Measurements from ENCODE around the gene JADE3. TPM values are rescaled to one million over a fixed set of nuclear protein-coding genes. Genes with fewer than 3 reads are reported as not detected.

The JADE3 gene
- total RNA-seq: 4.4 TPM
- 3.8 TPM for polyA plus RNA-seq
- long read RNA-seq, donor 1: 0 reads
- long read RNA-seq, donor 2, full-length matches to known transcripts: 2 of 2 reads
- long read RNA-seq, donor 2, partial matches to known transcripts: 0 of 2 reads
- long read RNA-seq, donor 2, other reads (novel, unspliced or antisense): 0 of 2 reads
- long read RNA-seq, donor 3, partial matches to known transcripts: 11 of 11 reads
- long read RNA-seq, donor 3, other reads (novel, unspliced or antisense): 0 of 11 reads
- long read RNA-seq, donor 4, full-length matches to known transcripts: 1 of 1 reads
- long read RNA-seq, donor 4, partial matches to known transcripts: 0 of 1 reads
- long read RNA-seq, donor 4, other reads (novel, unspliced or antisense): 0 of 1 reads
- long read RNA-seq, donor 5: 0 reads
- long read RNA-seq, donor 6, full-length matches to known transcripts: 4 of 4 reads
- long read RNA-seq, donor 6, partial matches to known transcripts: 0 of 4 reads
- long read RNA-seq, donor 6, other reads (novel, unspliced or antisense): 0 of 4 reads
- long read RNA-seq, donor 7, full-length matches to known transcripts: 2 of 2 reads
- long read RNA-seq, donor 7, partial matches to known transcripts: 0 of 2 reads
- long read RNA-seq, donor 7, other reads (novel, unspliced or antisense): 0 of 2 reads
- long read RNA-seq, donor 8: 0 reads
- long read RNA-seq, donor 9: 0 reads
- long read RNA-seq, donor 10, full-length matches to known transcripts: 1 of 1 reads
- long read RNA-seq, donor 10, partial matches to known transcripts: 0 of 1 reads
- long read RNA-seq, donor 10, other reads (novel, unspliced or antisense): 0 of 1 reads

- no peaks in the 10 kb centered on the region for H3K36me3 ChIP-seq (ENCODE audit: control insufficient read depth in 2 of 2, insufficient read depth in 2 of 2, low read length in 1 of 2)
- H3K4me3 ChIP-seq (ENCODE audit: low read length in 2 of 2): peak within 1 kb of the TSS; percentile 50 to 67
- peak within 1 kb of the TSS in 1 of 2 donors; percentile 18 for H3K27ac ChIP-seq (ENCODE audit: low read depth in 1 of 2, low read length in 1 of 2)
- WGBS: under 1% methylated on average over 57 of the region's 64 CpGs
- peaks cover 0 to 10% of the 10 kb centered on the region in 2 donors for H3K4me1 ChIP-seq (ENCODE audit: control insufficient read depth in 2 of 2, insufficient read depth in 2 of 2, low read length in 2 of 2)
- H3K9me3 ChIP-seq (ENCODE audit: control insufficient read depth in 2 of 2, insufficient read depth in 1 of 2, low read length in 1 of 2): no peaks in the 10 kb centered on the region
- peak in 5 of 9 donors; percentile 19 to 53 (median 32) for DNase-seq (ENCODE audit: low read depth in 6 of 9, low spot score in 9 of 9)
- no peaks in the 10 kb centered on the region for H3K27me3 ChIP-seq (ENCODE audit: control insufficient read depth in 2 of 2, insufficient read depth in 1 of 2, low read length in 1 of 2)
Measured at GRCh38 chrX:46912098-46912602, at the start of gene JADE3. Gene JADE3 (plus strand): TSS chrX:46912421. CDS start chrX:46984895, 72,474 bp downstream.

- no peak for DNase-seq (ENCODE audit: low read depth in 6 of 9, low spot score in 9 of 9)
- no peaks in the 10 kb centered on the region for H3K4me1 ChIP-seq (ENCODE audit: control insufficient read depth in 2 of 2, insufficient read depth in 2 of 2, low read length in 2 of 2)
- WGBS: 96% methylated on average over 2 of the region's 2 CpGs
- H3K4me3 ChIP-seq (ENCODE audit: low read length in 2 of 2): no peak overlapping the region
- H3K9me3 ChIP-seq (ENCODE audit: control insufficient read depth in 2 of 2, insufficient read depth in 1 of 2, low read length in 1 of 2): no peaks in the 10 kb centered on the region
- H3K27ac ChIP-seq (ENCODE audit: low read depth in 1 of 2, low read length in 1 of 2): no peak overlapping the region
- no peaks in the 10 kb centered on the region for H3K36me3 ChIP-seq (ENCODE audit: control insufficient read depth in 2 of 2, insufficient read depth in 2 of 2, low read length in 1 of 2)
- H3K27me3 ChIP-seq (ENCODE audit: control insufficient read depth in 2 of 2, insufficient read depth in 1 of 2, low read length in 1 of 2): no peaks in the 10 kb centered on the region
Measured at GRCh38 chrX:46863072-46863471, 49.1 kb upstream of the JADE3 start.

DNA sequence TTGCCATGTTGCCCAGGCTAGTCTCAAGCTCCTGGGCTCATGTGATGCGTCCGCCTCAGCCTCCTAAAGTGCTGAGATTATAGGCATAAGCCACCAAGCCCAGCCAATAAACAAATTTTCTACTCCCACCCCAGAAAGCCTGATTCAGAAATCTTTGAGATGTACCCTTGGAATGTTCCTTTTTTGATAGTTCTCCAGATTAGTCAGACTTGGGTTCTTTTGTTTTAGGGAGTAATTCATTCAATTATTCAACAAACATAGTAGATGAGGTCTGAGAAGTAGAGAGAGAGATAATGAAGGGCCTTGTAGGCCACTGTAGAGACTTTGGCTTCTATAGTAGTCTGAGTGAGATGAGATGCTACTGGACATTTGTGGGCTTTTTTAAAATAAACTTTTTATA, 47.6 kb upstream of the JADE3 start:
- DNase-seq (ENCODE audit: low read depth in 6 of 9, low spot score in 9 of 9): no peak
- Histone ChIP-seq H3K27ac (ENCODE audit: low read depth in 1 of 2, low read length in 1 of 2) (no peak overlapping the region), H3K36me3 (ENCODE audit: control insufficient read depth in 2 of 2, insufficient read depth in 2 of 2, low read length in 1 of 2) (no peaks in the 10 kb centered on the region), H3K4me1 (ENCODE audit: control insufficient read depth in 2 of 2, insufficient read depth in 2 of 2, low read length in 2 of 2) (no peaks in the 10 kb centered on the region), H3K27me3 (ENCODE audit: control insufficient read depth in 2 of 2, insufficient read depth in 1 of 2, low read length in 1 of 2) (no peaks in the 10 kb centered on the region), H3K9me3 (ENCODE audit: control insufficient read depth in 2 of 2, insufficient read depth in 1 of 2, low read length in 1 of 2) (no peaks in the 10 kb centered on the region), H3K4me3 (ENCODE audit: low read length in 2 of 2) (no peak overlapping the region)
- 97% methylated on average over 2 of the region's 2 CpGs for WGBS

- H3K4me1 ChIP-seq (ENCODE audit: control insufficient read depth in 2 of 2, insufficient read depth in 2 of 2, low read length in 2 of 2): no peaks in the 10 kb centered on the region
- no peak for DNase-seq (ENCODE audit: low read depth in 6 of 9, low spot score in 9 of 9)
- no peak overlapping the region for H3K27ac ChIP-seq (ENCODE audit: low read depth in 1 of 2, low read length in 1 of 2)
- 96% methylated on average over 4 of the region's 4 CpGs for WGBS
- no peaks in the 10 kb centered on the region for H3K27me3 ChIP-seq (ENCODE audit: control insufficient read depth in 2 of 2, insufficient read depth in 1 of 2, low read length in 1 of 2)
- no peak overlapping the region for H3K4me3 ChIP-seq (ENCODE audit: low read length in 2 of 2)
- no peaks in the 10 kb centered on the region for H3K36me3 ChIP-seq (ENCODE audit: control insufficient read depth in 2 of 2, insufficient read depth in 2 of 2, low read length in 1 of 2)
- no peaks in the 10 kb centered on the region for H3K9me3 ChIP-seq (ENCODE audit: control insufficient read depth in 2 of 2, insufficient read depth in 1 of 2, low read length in 1 of 2)
Measured at GRCh38 chrX:46865281-46865680, 46.9 kb upstream of the JADE3 start.

DNA sequence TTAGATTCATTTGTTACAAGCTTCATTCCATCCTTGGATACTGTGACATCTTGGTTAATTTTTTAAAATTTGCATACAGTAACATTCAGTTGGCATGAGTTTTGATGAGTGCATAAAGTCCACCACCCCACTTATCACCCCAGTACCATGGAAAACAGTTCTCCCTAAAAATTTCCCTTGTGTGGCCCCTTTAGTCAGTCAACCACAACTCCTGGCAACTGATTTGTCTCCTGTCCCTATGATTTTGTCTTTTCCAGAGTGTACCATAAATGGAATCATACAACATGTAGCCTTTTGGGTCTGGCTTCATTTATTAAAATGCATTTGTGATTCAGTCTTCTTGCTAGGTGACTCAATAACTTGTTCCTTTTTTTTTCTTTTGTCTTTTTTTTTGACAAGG, 45.5 kb upstream of the JADE3 start:
- no peak for DNase-seq (ENCODE audit: low read depth in 6 of 9, low spot score in 9 of 9)
- Histone ChIP-seq H3K36me3 (ENCODE audit: control insufficient read depth in 2 of 2, insufficient read depth in 2 of 2, low read length in 1 of 2) (no peaks in the 10 kb centered on the region), H3K4me3 (ENCODE audit: low read length in 2 of 2) (no peak overlapping the region), H3K4me1 (ENCODE audit: control insufficient read depth in 2 of 2, insufficient read depth in 2 of 2, low read length in 2 of 2) (no peaks in the 10 kb centered on the region), H3K27me3 (ENCODE audit: control insufficient read depth in 2 of 2, insufficient read depth in 1 of 2, low read length in 1 of 2) (no peaks in the 10 kb centered on the region), H3K9me3 (ENCODE audit: control insufficient read depth in 2 of 2, insufficient read depth in 1 of 2, low read length in 1 of 2) (no peaks in the 10 kb centered on the region), H3K27ac (ENCODE audit: low read depth in 1 of 2, low read length in 1 of 2) (no peak overlapping the region)

- Histone ChIP-seq H3K27me3 (ENCODE audit: control insufficient read depth in 2 of 2, insufficient read depth in 1 of 2, low read length in 1 of 2) (no peaks in the 10 kb centered on the region), H3K4me1 (ENCODE audit: control insufficient read depth in 2 of 2, insufficient read depth in 2 of 2, low read length in 2 of 2) (no peaks in the 10 kb centered on the region), H3K36me3 (ENCODE audit: control insufficient read depth in 2 of 2, insufficient read depth in 2 of 2, low read length in 1 of 2) (no peaks in the 10 kb centered on the region), H3K27ac (ENCODE audit: low read depth in 1 of 2, low read length in 1 of 2) (no peak overlapping the region), H3K4me3 (ENCODE audit: low read length in 2 of 2) (no peak overlapping the region), H3K9me3 (ENCODE audit: control insufficient read depth in 2 of 2, insufficient read depth in 1 of 2, low read length in 1 of 2) (no peaks in the 10 kb centered on the region)
- no peak for DNase-seq (ENCODE audit: low read depth in 6 of 9, low spot score in 9 of 9)
- 97% methylated on average over 2 of the region's 2 CpGs for WGBS
Measured at GRCh38 chrX:46873746-46874145, 38.5 kb upstream of the JADE3 start.

DNA sequence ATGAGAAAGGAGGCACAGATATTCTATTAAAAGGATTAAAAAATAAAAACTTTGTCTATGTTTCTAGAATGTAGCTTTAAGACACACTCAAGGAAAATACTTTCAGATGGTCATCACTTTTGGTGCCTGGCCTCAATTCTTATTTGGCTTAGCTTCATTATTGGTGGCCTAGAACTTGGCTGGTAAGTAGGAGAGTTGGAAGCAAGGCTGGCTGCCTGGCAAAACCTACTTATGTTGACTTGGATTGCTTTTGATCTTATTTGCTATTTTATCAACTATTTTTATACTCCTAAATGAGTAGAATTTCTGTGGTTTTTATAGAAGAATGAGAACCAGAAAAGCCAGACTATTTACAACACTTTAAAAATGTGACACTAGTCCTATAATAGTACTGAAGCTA, 35.3 kb upstream of the JADE3 start:
- Histone ChIP-seq H3K36me3 (ENCODE audit: control insufficient read depth in 2 of 2, insufficient read depth in 2 of 2, low read length in 1 of 2) (no peaks in the 10 kb centered on the region), H3K4me3 (ENCODE audit: low read length in 2 of 2) (no peak overlapping the region), H3K27ac (ENCODE audit: low read depth in 1 of 2, low read length in 1 of 2) (no peak overlapping the region), H3K4me1 (ENCODE audit: control insufficient read depth in 2 of 2, insufficient read depth in 2 of 2, low read length in 2 of 2) (no peaks in the 10 kb centered on the region), H3K27me3 (ENCODE audit: control insufficient read depth in 2 of 2, insufficient read depth in 1 of 2, low read length in 1 of 2) (no peaks in the 10 kb centered on the region), H3K9me3 (ENCODE audit: control insufficient read depth in 2 of 2, insufficient read depth in 1 of 2, low read length in 1 of 2) (no peaks in the 10 kb centered on the region)
- DNase-seq (ENCODE audit: low read depth in 6 of 9, low spot score in 9 of 9): no peak

DNA sequence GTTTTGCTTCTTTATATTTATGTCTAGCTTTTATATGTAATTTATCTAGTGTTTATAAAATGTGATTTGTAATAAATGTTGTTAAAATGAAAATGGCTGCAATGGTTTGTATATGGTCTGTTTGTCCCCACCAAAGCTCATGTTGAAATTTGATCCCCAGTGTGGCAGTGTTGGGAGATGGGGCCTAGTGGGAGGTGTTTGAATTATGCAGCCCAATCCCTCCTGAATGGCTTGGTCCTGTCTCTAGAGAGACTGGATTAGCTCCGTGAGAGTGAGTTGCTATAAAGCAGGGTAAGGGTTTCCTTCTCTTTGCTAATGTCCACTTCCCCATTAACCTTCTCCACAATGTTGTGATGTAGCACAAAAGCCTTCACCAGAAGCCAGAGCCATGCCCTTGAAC, 30.0 kb upstream of the JADE3 start:
- Histone ChIP-seq H3K27me3 (ENCODE audit: control insufficient read depth in 2 of 2, insufficient read depth in 1 of 2, low read length in 1 of 2) (no peaks in the 10 kb centered on the region), H3K4me1 (ENCODE audit: control insufficient read depth in 2 of 2, insufficient read depth in 2 of 2, low read length in 2 of 2) (no peaks in the 10 kb centered on the region), H3K4me3 (ENCODE audit: low read length in 2 of 2) (no peak overlapping the region), H3K9me3 (ENCODE audit: control insufficient read depth in 2 of 2, insufficient read depth in 1 of 2, low read length in 1 of 2) (no peaks in the 10 kb centered on the region), H3K27ac (ENCODE audit: low read depth in 1 of 2, low read length in 1 of 2) (no peak overlapping the region), H3K36me3 (ENCODE audit: control insufficient read depth in 2 of 2, insufficient read depth in 2 of 2, low read length in 1 of 2) (peaks cover 0 to 3% of the 10 kb centered on the region in 2 donors)
- WGBS: 96% methylated on average over 1 of the region's 1 CpG
- no peak for DNase-seq (ENCODE audit: low read depth in 6 of 9, low spot score in 9 of 9)

DNA sequence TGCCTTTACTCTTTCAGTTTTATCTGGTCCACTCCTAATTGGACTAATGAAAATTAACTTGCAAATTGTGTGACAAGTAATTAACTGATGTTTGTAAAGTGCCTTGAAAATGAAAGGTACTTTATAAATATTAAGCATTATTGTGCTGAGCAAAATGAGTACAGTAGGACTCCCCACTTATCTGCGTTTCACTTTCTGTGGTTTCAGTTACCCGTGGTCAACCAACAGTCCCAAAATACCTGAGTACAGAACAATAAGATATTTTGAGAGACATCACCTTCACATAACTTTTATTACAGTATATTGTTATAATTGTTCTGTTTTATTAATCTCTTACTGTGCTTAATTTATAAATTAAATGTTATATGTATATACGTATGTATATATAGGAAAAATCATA, 27.4 kb upstream of the JADE3 start:
- no peaks in the 10 kb centered on the region for H3K27me3 ChIP-seq (ENCODE audit: control insufficient read depth in 2 of 2, insufficient read depth in 1 of 2, low read length in 1 of 2)
- H3K4me1 ChIP-seq (ENCODE audit: control insufficient read depth in 2 of 2, insufficient read depth in 2 of 2, low read length in 2 of 2): no peaks in the 10 kb centered on the region
- H3K36me3 ChIP-seq (ENCODE audit: control insufficient read depth in 2 of 2, insufficient read depth in 2 of 2, low read length in 1 of 2): peaks cover under 1 to 3% of the 10 kb centered on the region in 2 donors
- H3K27ac ChIP-seq (ENCODE audit: low read depth in 1 of 2, low read length in 1 of 2): no peak overlapping the region
- 59% methylated on average over 3 of the region's 3 CpGs for WGBS
- no peak overlapping the region for H3K4me3 ChIP-seq (ENCODE audit: low read length in 2 of 2)
- DNase-seq (ENCODE audit: low read depth in 6 of 9, low spot score in 9 of 9): no peak
- no peaks in the 10 kb centered on the region for H3K9me3 ChIP-seq (ENCODE audit: control insufficient read depth in 2 of 2, insufficient read depth in 1 of 2, low read length in 1 of 2)

Data from thymus (tissue), 14 donors.